HG02588 (cell line): ENCODE data around the gene TAAR6.
"Not testable (repeated sequence)": the region's sequence is repeated elsewhere in the genome, so short reads cannot be mapped to it uniquely, and the experiment has no call there.

ENCODE experiments used
- ATAC-seq: cut with Tn5 transposase; IDR thresholded peaks from one replicate; pipeline ENCODE4 v1.9.1; 2021; ENCODE audit warnings: mild to moderate bottlenecking, moderate library complexity; ENCODE audit not compliant: unreplicated experiment

The TAAR6 gene

DNA sequence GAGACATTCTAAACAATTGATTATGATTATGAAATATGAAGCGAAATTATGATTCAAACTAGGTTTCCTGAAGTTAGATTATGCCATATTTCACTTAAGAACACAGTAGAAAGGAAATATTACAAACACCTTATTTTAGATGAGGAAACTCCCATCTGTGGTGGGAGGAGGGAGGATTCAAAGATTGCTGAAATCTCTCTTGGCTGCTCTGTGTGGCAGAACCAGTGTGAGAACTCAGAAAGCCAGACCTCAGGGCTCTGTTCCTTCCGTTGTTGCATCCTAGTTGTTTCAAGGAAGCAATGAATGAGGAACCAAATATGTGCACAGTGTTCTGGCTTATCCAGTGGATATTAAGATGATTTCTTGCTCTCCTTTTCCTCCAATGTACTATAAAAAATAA is 17.3 kb downstream of the TAAR6 start:
- no peak for ATAC-seq

DNA sequence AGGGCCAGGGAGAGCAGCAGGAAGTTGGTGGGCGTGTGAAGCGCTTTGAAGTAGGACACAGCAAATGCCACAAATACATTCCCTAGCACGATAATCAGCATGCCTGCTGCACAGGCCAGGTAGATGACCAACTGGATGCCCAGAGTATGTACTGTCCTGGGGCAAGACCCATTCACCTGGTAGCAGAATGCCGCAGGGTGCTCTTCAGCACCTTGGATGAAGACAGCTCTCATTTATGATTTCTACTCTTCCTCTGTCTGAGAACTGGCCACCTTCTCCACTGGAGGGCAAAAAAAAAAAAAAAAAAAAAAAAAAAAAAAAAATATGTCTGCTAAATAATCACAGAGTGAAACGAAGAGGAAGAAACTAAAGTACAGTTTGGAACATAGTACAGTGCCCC is 19.3 kb downstream of the TAAR6 start, which contains the start of gene TAAR5:
Gene TAAR5 (minus strand): TSS at position 288 of the 400 bp plus-strand sequence. CDS start 55 bp downstream, at position 233.
- no peak for ATAC-seq

DNA sequence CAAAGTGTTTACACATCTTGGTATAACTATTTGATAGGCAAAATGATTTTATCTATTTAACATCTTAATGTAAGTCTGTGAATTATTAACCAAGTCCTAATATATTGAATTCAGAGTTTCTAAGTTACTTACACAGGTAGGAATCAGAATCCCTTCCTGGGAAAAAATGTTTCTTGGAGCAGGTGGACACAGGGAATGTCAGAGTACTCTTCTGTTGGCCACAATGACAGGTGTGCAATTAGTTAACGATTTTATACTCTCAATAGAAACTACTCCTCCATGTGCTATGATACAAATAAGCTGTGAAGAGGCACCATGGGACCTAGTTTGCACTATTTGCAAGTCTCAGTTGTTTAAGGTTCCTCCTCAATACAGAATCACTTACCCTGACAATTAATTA is 20.2 kb downstream of the TAAR6 start:
- ATAC-seq = no peak

DNA sequence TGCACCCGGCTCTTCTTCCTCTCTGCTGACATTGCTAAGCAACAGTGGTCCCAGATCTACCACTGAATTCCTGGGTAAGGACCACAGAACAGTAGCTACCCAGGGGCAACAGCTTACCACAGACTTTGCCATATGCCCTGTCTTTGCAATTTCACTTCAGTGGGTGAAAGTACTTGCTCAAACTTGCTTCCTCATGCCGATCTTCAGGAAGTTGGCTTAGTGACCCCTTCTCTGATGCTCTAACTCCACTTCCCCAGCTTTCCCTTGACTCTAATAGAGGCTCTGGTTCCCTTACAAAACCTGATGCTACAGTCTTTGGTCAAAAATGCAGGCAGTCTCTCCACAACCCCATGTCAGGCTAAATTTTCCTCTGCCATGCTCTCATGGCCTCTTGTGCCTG is 22.7 kb downstream of the TAAR6 start:
- no peak for ATAC-seq

DNA sequence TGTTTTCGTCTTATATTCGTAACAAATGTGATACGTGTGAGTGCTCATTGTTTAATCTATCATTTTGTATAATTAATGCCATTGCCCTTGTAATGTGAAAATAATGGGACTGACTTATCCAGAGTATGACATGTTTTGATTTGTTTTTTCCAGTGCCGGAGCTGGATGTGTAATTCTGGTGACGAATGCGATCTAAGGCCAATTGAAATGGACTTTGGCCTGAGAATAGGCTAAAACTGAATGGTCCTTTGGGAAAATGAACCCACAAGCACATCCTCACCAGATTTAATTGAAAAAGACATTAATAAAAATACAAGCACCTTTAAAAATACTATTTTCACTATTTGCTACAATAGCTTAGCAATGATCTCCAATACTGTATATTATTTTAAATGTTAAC is 26.1 kb downstream of the TAAR6 start:
- ATAC-seq = no peak

DNA sequence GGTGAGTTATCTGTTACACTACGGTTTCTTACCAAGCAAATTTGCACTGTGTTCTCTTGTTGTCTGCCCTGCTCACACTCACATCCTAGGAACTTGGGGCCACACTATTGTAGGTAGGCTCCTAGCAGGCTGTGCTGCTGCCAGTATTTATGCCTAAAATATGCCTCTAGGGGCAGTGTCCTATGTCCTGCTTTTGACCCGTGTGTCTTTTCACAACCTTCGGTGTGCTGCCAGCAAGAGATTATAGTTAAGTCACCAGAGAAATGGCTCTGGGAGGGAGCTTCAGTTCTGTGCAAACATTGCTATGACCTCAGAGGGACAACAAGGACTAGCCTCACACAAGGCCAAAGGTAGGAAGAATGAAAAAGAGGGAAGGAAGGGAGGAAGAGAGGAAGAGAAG is 28.4 kb downstream of the TAAR6 start:
- no peak for ATAC-seq

DNA sequence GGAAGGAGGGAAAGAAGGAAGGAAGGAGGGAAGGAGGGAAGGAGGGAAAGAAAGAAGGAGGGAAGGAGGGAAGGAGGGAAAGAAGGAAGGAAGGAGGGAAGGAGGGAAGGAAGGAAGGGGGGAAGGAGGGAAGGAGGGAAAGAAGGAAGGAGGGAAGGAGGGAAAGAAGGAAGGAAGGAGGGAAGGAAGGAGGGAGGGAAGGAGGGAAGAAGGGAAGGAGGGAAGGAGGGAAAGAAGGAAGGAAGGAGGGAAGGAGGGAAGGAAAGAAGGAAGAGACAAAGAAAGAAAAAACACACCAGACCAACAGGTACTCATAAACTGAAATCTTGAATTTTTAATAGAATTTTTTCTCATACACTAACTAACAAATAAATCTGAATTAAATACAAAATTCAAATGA is 30.8 kb downstream of the TAAR6 start:
- not testable (repeated sequence) for ATAC-seq

DNA sequence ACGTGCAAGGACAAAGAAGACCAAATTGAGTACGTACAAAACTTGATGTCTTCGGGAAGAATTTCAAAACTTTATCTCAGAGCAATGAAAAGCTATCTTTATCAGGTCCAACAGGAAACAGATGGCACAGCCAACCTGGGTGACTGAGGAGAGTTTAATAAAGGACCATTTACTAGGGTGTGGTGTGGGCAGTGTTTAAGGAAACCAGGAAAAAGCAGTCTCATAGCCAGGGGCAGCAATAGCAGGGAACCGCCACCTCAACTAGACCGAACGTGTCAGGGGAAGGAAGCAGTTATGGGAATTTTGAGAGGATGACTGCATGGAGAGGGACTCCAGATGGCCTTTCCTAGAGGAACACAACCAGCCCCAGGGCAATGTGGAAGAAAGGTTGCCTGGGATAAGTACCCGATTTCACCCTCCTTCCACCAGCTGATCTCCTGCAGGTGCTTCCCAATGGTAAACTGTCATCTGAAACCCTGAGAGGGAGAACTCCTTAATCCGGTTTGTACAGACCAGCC is 34.6 kb downstream of the TAAR6 start:
- ATAC-seq = no peak

DNA sequence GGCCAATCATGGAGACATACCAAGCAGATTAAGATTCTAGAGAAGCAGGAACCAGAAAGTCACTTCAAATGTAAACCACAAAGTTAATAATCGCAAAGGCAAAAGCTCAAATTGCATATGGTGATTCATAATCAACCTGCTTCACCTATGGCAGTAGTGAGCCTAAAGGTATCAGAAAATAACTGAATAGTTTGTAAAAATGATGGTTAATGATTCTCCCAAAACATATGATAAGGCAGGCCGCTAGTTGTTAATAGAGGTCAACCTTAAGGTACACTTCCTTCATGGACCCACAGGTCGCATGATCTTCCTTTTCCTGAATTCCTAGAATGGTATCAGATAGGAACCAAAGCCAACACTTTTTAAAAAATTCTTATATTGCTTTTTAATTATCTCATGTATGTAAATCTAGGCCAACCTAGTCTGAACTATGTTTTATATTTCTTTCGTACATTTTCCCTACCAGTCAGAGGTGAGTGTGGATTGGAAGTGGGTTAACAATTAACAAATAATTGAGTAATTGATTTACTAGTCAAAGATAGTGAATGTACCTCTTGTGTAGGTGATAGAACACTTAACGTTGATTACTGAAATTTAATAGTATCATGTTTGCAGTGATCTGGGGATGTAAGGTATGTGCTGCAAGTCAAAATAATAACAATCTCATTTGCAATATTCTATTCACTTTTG is 37.6 kb downstream of the TAAR6 start:
- ATAC-seq = no peak

DNA sequence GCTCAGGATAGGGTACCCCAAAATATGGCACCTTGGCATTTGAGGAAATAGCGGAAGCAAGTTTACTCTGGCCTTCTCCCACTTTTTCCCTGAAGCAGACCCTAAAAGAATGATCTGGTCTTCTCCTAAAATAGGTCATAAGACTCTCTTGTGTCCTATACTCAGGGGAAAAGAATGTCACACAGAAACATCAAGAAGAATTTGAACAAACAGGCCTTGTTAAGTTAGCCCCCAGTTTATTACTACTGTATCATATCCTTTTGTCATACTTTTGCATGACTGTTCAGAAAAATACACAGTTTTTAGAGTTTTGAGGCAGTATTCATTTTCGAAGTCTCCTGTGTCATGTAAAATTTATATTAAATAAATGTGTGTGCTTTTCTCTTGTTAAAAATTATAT is 41.5 kb downstream of the TAAR6 start:
- ATAC-seq = no peak

DNA sequence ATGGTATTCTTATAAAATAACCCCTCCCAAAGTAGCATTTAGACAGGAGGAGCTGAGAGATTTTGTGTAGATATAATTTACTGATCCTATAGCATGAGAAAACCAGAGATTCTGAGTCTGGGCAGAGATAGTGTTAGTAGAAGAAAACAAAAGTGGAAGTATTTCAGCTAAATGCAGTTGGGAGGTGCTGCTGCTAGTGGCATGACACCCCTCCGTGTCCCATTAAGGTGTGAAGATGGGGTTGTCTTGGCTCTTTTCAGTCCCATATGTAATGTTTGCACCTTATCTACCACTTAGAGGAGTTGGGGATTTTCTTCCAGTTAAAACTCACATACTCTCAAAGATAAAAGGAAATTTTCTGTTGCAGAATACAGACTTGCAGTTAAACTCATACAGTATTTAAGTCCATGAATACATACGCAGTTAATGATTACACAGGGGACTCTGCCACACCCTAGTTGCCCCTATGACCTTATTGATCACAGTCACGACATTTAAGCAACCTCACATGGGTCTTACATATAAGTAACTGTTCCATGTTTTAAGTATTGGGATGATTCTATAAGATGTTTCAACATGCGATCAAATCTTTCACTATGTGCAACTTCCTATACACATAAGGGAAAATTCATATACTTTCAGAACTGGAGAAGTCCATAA is 42.5 kb downstream of the TAAR6 start:
- peak; percentile 47 for ATAC-seq

DNA sequence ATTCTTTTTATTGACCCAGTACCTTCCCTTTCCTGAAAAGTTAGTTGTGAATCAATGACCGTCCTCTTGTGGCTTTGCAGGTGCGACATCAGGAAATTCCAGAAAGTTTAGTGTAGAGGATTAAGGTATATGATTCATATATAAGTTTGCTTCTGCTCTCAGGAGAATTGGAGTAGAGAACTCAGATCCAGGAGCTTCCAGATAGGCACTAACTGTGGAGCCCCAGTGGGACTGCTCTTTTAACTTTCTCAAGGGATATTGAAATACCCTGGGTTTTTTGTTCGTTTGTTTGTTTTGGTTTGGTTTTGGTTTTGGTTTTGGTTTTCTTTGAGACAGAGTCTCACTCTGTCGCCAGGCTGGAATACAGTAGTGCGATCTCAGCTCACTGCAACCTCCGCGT is 44.4 kb downstream of the TAAR6 start:
- no peak for ATAC-seq

DNA sequence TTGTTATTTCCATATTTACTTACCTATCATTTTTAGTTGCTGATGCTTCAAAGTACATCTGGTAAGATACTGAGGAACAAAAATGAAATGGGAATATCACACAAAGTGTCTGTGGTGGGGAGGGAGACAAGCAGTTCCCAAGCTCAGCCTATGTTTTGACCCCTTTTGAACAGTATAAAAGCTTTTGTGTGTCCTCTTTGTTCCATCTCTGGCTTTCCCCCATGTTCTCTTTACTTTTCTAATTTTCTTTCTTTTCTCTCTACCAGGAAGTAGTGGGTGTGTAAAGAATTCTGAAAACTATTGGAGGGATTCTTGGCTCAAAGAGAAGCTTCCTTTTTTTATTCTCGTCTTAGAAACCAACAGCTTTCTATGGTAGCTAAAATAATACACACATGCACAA is 46.6 kb downstream of the TAAR6 start:
- no peak for ATAC-seq
